SU-DHL-6 (cell line): Measurements from ENCODE around the gene SNCA.

Experiments used
- H2AFZ ChIP-seq: fragments of 200-600 bp; sonication (generic); 2 replicates; pipeline ENCODE4 v1.6.1; 2014; ENCODE audit warnings: low read depth, mild to moderate bottlenecking, moderate library complexity, mixed read lengths, antibody characterized with exemption, low read length; ENCODE audit not compliant: severe bottlenecking
- H3F3A ChIP-seq: fragments of 200-600 bp; shearing (Covaris generic); 2 replicates; pipeline ENCODE4 v1.6.0; 2016; ENCODE audit warnings: antibody characterized with exemption, mild to moderate bottlenecking; ENCODE audit not compliant: insufficient read depth
- H3K27ac ChIP-seq: fragments of 200-600 bp; sonication (generic); 2 replicates; pipeline ENCODE4 v1.5.1; 2016; ENCODE audit warnings: low read depth, mild to moderate bottlenecking, low read length, moderate library complexity, mixed read lengths
- H3K27me3 ChIP-seq: fragments of 200-600 bp; sonication (generic), shearing (Covaris generic); 2 replicates; pipeline ENCODE4 v1.6.0; 2014; ENCODE audit warnings: mild to moderate bottlenecking, low read length
- H3K36me3 ChIP-seq: fragments of 200-600 bp; sonication (generic); 2 replicates; pipeline ENCODE4 v1.6.1; 2014; ENCODE audit warnings: mild to moderate bottlenecking, low read length, mixed read lengths
- H3K4me2 ChIP-seq: fragments of 300-600, 200-600 bp; shearing (Covaris generic), sonication (generic); 2 replicates; pipeline ENCODE4 v1.6.0; 2014; ENCODE audit warnings: low read length, low read depth, mild to moderate bottlenecking; ENCODE audit not compliant: poor library complexity, severe bottlenecking
- H3K4me3 ChIP-seq: fragments of 200-600 bp; sonication (generic); 2 replicates; pipeline ENCODE4 v1.5.1; 2014; ENCODE audit warnings: antibody characterized with exemption, low read length, mild to moderate bottlenecking, mixed read lengths; ENCODE audit not compliant: insufficient read depth, poor library complexity, severe bottlenecking
- H3K79me2 ChIP-seq: fragments of 200-600 bp; sonication (generic); 2 replicates; pipeline ENCODE4 v1.6.1; 2014; ENCODE audit warnings: mild to moderate bottlenecking, low read length, moderate library complexity; ENCODE audit not compliant: insufficient read depth
- H3K9ac ChIP-seq: fragments of 200-600 bp; sonication (generic); 2 replicates; pipeline ENCODE4 v1.7.0; 2014; ENCODE audit warnings: mild to moderate bottlenecking, low read length
- H3K9me2 ChIP-seq: fragments of 200-600 bp; sonication (generic); replicated peaks from 2 replicates; pipeline ENCODE4 v1.6.1; 2014; ENCODE audit warnings: low read length; ENCODE audit not compliant: insufficient read depth
- H3K9me3 ChIP-seq: fragments of 200-600 bp; sonication (generic); 2 replicates; pipeline ENCODE4 v1.6.1; 2014; ENCODE audit warnings: low read length, mixed read lengths; ENCODE audit not compliant: insufficient read depth
- H4K20me1 ChIP-seq: fragments of 200-600 bp; sonication (generic); 2 replicates; pipeline ENCODE4 v1.6.1; 2014; ENCODE audit warnings: low read depth, mild to moderate bottlenecking, antibody characterized with exemption, low read length, moderate library complexity, mixed read lengths
- EZH2phosphoT487 ChIP-seq: fragments of 200-600 bp; sonication (generic), shearing (Covaris generic); conservative IDR thresholded peaks from 2 replicates; pipeline ENCODE4 v1.6.1; 2018; ENCODE audit warnings: mild to moderate bottlenecking, antibody characterized with exemption, low read length, moderate library complexity, mixed read lengths
- TF ChIP-seq, protein P1 (sequence below): fragments of 200-600 bp; sonication (generic); IDR thresholded peaks from one replicate; pipeline ENCODE4 v1.5.1; 2017; ENCODE audit warnings: antibody characterized with exemption, mild to moderate bottlenecking, low read length, moderate library complexity; ENCODE audit not compliant: insufficient read depth, poor library complexity, severe bottlenecking

SNCA gene

DNA sequence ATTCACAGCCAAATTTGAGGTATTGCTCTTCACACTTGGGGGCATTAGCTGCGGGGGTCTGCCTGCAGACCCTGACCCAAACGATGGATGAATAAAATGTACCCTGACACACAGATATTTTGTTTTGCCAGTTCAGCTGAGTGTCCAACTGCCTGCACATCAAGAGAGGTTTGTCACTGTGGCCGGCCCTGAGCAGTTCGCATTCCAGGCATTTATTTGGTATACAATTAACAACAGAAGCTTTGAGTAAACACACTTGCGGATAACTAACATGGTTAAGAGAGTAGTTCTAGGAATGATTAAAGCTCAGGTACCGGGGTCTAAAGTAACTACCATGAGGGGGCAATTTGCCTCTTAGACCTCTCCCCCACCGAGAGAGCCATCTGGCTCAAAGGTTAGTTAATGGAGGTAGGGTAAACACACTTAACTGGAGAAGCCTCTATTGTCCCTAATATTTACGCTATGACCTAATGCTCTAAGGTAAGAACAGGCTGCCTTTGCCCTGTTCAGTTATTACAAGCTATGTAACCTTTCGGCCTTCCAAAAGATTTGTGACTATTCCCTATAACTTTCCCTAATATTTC lies 162.0 kb downstream of the SNCA start:
- H3K36me3 ChIP-seq: no peaks in the 10 kb centered on the region
- no peak overlapping the region for H2AFZ ChIP-seq
- H3K27me3 ChIP-seq: no peaks in the 10 kb centered on the region
- H3K4me3 ChIP-seq: no peak overlapping the region
- no peak overlapping the region for H3K9ac ChIP-seq
- no peak overlapping the region for H3K4me2 ChIP-seq
- no peak for TF ChIP-seq EZH2phosphoT487
- TF ChIP-seq, protein P1, sequence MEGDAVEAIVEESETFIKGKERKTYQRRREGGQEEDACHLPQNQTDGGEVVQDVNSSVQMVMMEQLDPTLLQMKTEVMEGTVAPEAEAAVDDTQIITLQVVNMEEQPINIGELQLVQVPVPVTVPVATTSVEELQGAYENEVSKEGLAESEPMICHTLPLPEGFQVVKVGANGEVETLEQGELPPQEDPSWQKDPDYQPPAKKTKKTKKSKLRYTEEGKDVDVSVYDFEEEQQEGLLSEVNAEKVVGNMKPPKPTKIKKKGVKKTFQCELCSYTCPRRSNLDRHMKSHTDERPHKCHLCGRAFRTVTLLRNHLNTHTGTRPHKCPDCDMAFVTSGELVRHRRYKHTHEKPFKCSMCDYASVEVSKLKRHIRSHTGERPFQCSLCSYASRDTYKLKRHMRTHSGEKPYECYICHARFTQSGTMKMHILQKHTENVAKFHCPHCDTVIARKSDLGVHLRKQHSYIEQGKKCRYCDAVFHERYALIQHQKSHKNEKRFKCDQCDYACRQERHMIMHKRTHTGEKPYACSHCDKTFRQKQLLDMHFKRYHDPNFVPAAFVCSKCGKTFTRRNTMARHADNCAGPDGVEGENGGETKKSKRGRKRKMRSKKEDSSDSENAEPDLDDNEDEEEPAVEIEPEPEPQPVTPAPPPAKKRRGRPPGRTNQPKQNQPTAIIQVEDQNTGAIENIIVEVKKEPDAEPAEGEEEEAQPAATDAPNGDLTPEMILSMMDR: no peak
- H3K27ac ChIP-seq: no peak overlapping the region
- H3F3A ChIP-seq: no peaks in the 10 kb centered on the region
- no peaks in the 10 kb centered on the region for H3K9me3 ChIP-seq
- no peaks in the 10 kb centered on the region for H4K20me1 ChIP-seq
- H3K9me2 ChIP-seq: no peaks in the 10 kb centered on the region
- no peaks in the 10 kb centered on the region for H3K79me2 ChIP-seq
